C4-2B (cell line): ENCODE data around the gene OR6F1.

Experiments used
- ZFX ChIP-seq: fragments of 450-650 bp; IDR thresholded peaks from 2 replicates; pipeline ENCODE4 v1.6.1; 2017
- TF ChIP-seq, protein P1 (sequence below): fragments of 450-650 bp; conservative IDR thresholded peaks from 2 replicates; pipeline ENCODE4 v1.5.1; 2017; ENCODE audit warnings: mild to moderate bottlenecking

DNA sequence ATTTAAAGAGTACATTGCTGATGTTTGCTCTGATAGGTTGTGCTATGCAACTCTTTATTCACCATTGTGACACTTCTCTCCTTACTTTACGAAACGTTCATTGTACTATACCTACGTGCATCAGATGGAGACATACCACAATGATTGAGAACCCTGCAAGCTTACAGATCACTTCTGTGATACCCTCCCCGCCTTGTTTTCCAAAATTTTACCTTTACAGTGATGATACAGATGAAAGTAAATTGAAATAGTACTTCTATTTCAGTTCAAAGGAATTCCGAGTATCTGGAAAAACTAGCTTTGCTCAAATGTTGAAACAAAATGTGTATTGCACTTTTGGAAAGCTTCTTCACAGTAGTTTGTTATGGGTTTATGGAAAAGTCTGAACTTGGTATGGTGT lies 25.3 kb upstream of the OR6F1 start:
- TF ChIP-seq, protein P1, sequence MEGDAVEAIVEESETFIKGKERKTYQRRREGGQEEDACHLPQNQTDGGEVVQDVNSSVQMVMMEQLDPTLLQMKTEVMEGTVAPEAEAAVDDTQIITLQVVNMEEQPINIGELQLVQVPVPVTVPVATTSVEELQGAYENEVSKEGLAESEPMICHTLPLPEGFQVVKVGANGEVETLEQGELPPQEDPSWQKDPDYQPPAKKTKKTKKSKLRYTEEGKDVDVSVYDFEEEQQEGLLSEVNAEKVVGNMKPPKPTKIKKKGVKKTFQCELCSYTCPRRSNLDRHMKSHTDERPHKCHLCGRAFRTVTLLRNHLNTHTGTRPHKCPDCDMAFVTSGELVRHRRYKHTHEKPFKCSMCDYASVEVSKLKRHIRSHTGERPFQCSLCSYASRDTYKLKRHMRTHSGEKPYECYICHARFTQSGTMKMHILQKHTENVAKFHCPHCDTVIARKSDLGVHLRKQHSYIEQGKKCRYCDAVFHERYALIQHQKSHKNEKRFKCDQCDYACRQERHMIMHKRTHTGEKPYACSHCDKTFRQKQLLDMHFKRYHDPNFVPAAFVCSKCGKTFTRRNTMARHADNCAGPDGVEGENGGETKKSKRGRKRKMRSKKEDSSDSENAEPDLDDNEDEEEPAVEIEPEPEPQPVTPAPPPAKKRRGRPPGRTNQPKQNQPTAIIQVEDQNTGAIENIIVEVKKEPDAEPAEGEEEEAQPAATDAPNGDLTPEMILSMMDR: no peak
- TF ChIP-seq ZFX: no peak
